ENCODE data around the gene PARP1.

- TF ChIP-seq EZH2 (IDR thresholded peaks at IDR 0.05; ENCODE audit: borderline replicate concordance, insufficient read depth, low read depth, low read length, poor library complexity, severe bottlenecking) (no peak), CTCF (IDR thresholded peaks at IDR 0.05) (no peak)
Observed at GRCh38 chr1:226363801-226364513, 43.9 kb downstream of the PARP1 start.
